ENCODE measurements around the gene PODNL1.
"Not testable (repeated sequence)": the region's sequence is repeated elsewhere in the genome, so short reads cannot be mapped to it uniquely, and the experiment has no call there.

GRCh38 chr19:13971868-13972267 lies 33.7 kb upstream of the PODNL1 start:
- not testable (repeated sequence) for TF ChIP-seq SP1 (CRISPR knock-in tag; conservative IDR thresholded peaks at IDR 0.05); KAT7 (CRISPR knock-in tag; IDR thresholded peaks at IDR 0.05; ENCODE audit: borderline replicate concordance); CTCF (IDR thresholded peaks at IDR 0.05); ZNF281 (CRISPR knock-in tag; IDR thresholded peaks at IDR 0.05); FOXK1 (CRISPR knock-in tag; IDR thresholded peaks at IDR 0.05); HMGA2 (CRISPR knock-in tag; IDR thresholded peaks at IDR 0.05); CREB1 (CRISPR knock-in tag; IDR thresholded peaks at IDR 0.05); ZNF317 (CRISPR knock-in tag; IDR thresholded peaks at IDR 0.05; ENCODE audit: borderline replicate concordance, low read depth); ZNF121 (CRISPR knock-in tag; IDR thresholded peaks at IDR 0.05); NR1H2 (CRISPR knock-in tag; IDR thresholded peaks at IDR 0.05); FOXJ3 (CRISPR knock-in tag; IDR thresholded peaks at IDR 0.05; ENCODE audit: borderline replicate concordance)
- TF ChIP-seq, protein P1, sequence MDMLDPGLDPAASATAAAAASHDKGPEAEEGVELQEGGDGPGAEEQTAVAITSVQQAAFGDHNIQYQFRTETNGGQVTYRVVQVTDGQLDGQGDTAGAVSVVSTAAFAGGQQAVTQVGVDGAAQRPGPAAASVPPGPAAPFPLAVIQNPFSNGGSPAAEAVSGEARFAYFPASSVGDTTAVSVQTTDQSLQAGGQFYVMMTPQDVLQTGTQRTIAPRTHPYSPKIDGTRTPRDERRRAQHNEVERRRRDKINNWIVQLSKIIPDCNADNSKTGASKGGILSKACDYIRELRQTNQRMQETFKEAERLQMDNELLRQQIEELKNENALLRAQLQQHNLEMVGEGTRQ (CRISPR knock-in tag; IDR thresholded peaks at IDR 0.05): not testable (repeated sequence)
- TF ChIP-seq, protein P2, sequence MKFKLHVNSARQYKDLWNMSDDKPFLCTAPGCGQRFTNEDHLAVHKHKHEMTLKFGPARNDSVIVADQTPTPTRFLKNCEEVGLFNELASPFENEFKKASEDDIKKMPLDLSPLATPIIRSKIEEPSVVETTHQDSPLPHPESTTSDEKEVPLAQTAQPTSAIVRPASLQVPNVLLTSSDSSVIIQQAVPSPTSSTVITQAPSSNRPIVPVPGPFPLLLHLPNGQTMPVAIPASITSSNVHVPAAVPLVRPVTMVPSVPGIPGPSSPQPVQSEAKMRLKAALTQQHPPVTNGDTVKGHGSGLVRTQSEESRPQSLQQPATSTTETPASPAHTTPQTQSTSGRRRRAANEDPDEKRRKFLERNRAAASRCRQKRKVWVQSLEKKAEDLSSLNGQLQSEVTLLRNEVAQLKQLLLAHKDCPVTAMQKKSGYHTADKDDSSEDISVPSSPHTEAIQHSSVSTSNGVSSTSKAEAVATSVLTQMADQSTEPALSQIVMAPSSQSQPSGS (CRISPR knock-in tag; IDR thresholded peaks at IDR 0.05; ENCODE audit: borderline replicate concordance, low read depth): not testable (repeated sequence)
- TF ChIP-seq, protein P3, sequence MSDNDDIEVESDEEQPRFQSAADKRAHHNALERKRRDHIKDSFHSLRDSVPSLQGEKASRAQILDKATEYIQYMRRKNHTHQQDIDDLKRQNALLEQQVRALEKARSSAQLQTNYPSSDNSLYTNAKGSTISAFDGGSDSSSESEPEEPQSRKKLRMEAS (CRISPR knock-in tag; IDR thresholded peaks at IDR 0.05): not testable (repeated sequence)
